GM21390 (cell line): ENCODE measurements around the gene DSCAM.
"Not testable (repeated sequence)": the region's sequence is repeated elsewhere in the genome, so short reads cannot be mapped to it uniquely, and the experiment has no call there.

ENCODE experiments used
- ATAC-seq: cut with Tn5 transposase; IDR thresholded peaks from one replicate; pipeline ENCODE4 v1.9.1; 2021; ENCODE audit not compliant: unreplicated experiment

DSCAM gene

GRCh38 chr21:40337981-40338380 is 509.0 kb downstream of the DSCAM start:
- ATAC-seq, result no peak

- no peak for ATAC-seq
Observed at GRCh38 chr21:40335704-40336103, 511.3 kb downstream of the DSCAM start.

GRCh38 chr21:40334159-40334558 is 512.8 kb downstream of the DSCAM start:
- ATAC-seq, result no peak

- no peak for ATAC-seq
Observed at GRCh38 chr21:40333731-40334130, 513.2 kb downstream of the DSCAM start.

GRCh38 chr21:40331804-40332203 is 515.2 kb downstream of the DSCAM start:
- ATAC-seq, result no peak

GRCh38 chr21:40331172-40331571 is 515.8 kb downstream of the DSCAM start:
- no peak for ATAC-seq

GRCh38 chr21:40324389-40324788 is 522.6 kb downstream of the DSCAM start:
- no peak for ATAC-seq

GRCh38 chr21:40320718-40321117 is 526.2 kb downstream of the DSCAM start:
- not testable (repeated sequence) for ATAC-seq

- no peak for ATAC-seq
Observed at GRCh38 chr21:40318371-40318770, 528.6 kb downstream of the DSCAM start.

- no peak for ATAC-seq
Observed at GRCh38 chr21:40316104-40316503, 530.9 kb downstream of the DSCAM start.

GRCh38 chr21:40315626-40316025 is 531.3 kb downstream of the DSCAM start:
- ATAC-seq, result no peak

GRCh38 chr21:40313260-40313659 is 533.7 kb downstream of the DSCAM start:
- ATAC-seq, result no peak

- ATAC-seq, result no peak
Observed at GRCh38 chr21:40300300-40300699, 546.7 kb downstream of the DSCAM start.

GRCh38 chr21:40299451-40299850 is 547.5 kb downstream of the DSCAM start:
- ATAC-seq, result no peak

- no peak for ATAC-seq
Observed at GRCh38 chr21:40294345-40294744, 552.6 kb downstream of the DSCAM start.

- ATAC-seq, result no peak
Observed at GRCh38 chr21:40291560-40291959, 555.4 kb downstream of the DSCAM start.

GRCh38 chr21:40284409-40284808 is 562.5 kb downstream of the DSCAM start:
- no peak for ATAC-seq

GRCh38 chr21:40282912-40283886 is 563.8 kb downstream of the DSCAM start:
- no peak for ATAC-seq

GRCh38 chr21:40278345-40278744 is 568.6 kb downstream of the DSCAM start:
- ATAC-seq, result no peak

- ATAC-seq, result no peak
Observed at GRCh38 chr21:40276001-40276400, 571.0 kb downstream of the DSCAM start.

GRCh38 chr21:40272037-40272436 is 574.9 kb downstream of the DSCAM start:
- no peak for ATAC-seq

GRCh38 chr21:40271164-40271563 is 575.8 kb downstream of the DSCAM start:
- ATAC-seq, result no peak

GRCh38 chr21:40270047-40270446 is 576.9 kb downstream of the DSCAM start:
- ATAC-seq, result no peak
